Gastrocnemius medialis (tissue), 4 donors: ENCODE measurements around the gene PTX4. TPM values are rescaled to one million over a fixed set of nuclear protein-coding genes. Genes with fewer than 3 reads are reported as not detected.

ENCODE experiments used
- ATAC-seq, 2 donors: fragments of 150-250 bp; one replicate each; pipeline ENCODE4 v1.9.1; 2016
- DNase-seq, 2 donors: peaks; one replicate each; pipeline ENCODE4 v3.0.0-alpha.2; 2019
- H3K27ac ChIP-seq, 4 donors: fragments of 200-600 bp; sonication (generic); 1 replicate in 1 of 4; 2 replicates in 3 of 4; pipeline ENCODE4 v1.5.1; 2016 to 2018; ENCODE audit warnings: mild to moderate bottlenecking in 2 of 4, moderate library complexity in 1 of 4
- H3K27me3 ChIP-seq, 3 donors: fragments of 200-600 bp; sonication (generic) in 2 of 3; 1 replicate in 1 of 3; 2 replicates in 2 of 3; pipeline versions ENCODE4 v1.5.1 to v1.6.0; 2016 to 2019; ENCODE audit warnings: mild to moderate bottlenecking in 1 of 3, moderate library complexity in 1 of 3
- H3K36me3 ChIP-seq, 2 donors: fragments of 200-600 bp; sonication (generic) in 1 of 2; one replicate each; pipeline ENCODE4 v1.5.1; 2017 to 2018
- H3K4me1 ChIP-seq, 2 donors: fragments of 200-600 bp; sonication (generic) in 1 of 2; one replicate each; pipeline ENCODE4 v1.5.1; 2016 to 2017; ENCODE audit warnings: mild to moderate bottlenecking in 2 of 2
- H3K4me3 ChIP-seq, 4 donors: fragments of 200-600 bp; sonication (generic) in 3 of 4; 1 replicate in 1 of 4; 2 replicates in 3 of 4; pipeline ENCODE4 v1.5.1; 2016 to 2019; ENCODE audit warnings: mild to moderate bottlenecking in 2 of 4
- H3K9me3 ChIP-seq, 3 donors: fragments of 200-600 bp; sonication (generic) in 2 of 3; 1 replicate in 1 of 3; 2 replicates in 2 of 3; pipeline ENCODE4 v1.5.1; 2016 to 2019
- CTCF ChIP-seq, 5 experiments: fragments of 450-650 bp in 3 of 5; fragments of 200-600 bp in 2 of 5; sonication (generic) in 2 of 5; IDR thresholded peaks in 4 of 5; conservative IDR thresholded peaks in 1 of 5; 1 replicate in 4 of 5; 2 replicates in 1 of 5; pipeline ENCODE4 v1.5.1; 2016 to 2019; ENCODE audit warnings: antibody characterized with exemption in 5 of 5, mild to moderate bottlenecking in 3 of 5, moderate library complexity in 3 of 5
- POLR2A ChIP-seq, 2 donors: fragments of 450-650 bp; IDR thresholded peaks; one replicate each; pipeline ENCODE4 v1.6.1; 2017; ENCODE audit warnings: antibody characterized with exemption in 2 of 2, mild to moderate bottlenecking in 2 of 2, moderate library complexity in 2 of 2
- in situ Hi-C, 4 donors: fragments of 200-750 bp; cut with MboI; loops; one replicate each; pipeline versions ENCODE4 v1.15.0 to v1.8.0; 2017; ENCODE audit warnings: low sequenced_read_pairs in 4 of 4
- intact Hi-C: fragments of 100-400 bp; cut with DNase I; formaldehyde crosslinking; loops from one replicate; pipeline ENCODE4 v1.15.1; 2023; ENCODE audit warnings: low total_unique reads
- total RNA-seq, 4 donors: library from RNA; depleted of rRNA; stranded (reverse); fragments of >200 nt; gene quantifications; one replicate each; pipeline versions ENCODE4 v1.1.0 to v1.2.3, GENCODE V29; 2016

PTX4 gene
- total RNA-seq, 4 donors from 2014 or later, result 0.41 TPM; not detected in 3

DNA sequence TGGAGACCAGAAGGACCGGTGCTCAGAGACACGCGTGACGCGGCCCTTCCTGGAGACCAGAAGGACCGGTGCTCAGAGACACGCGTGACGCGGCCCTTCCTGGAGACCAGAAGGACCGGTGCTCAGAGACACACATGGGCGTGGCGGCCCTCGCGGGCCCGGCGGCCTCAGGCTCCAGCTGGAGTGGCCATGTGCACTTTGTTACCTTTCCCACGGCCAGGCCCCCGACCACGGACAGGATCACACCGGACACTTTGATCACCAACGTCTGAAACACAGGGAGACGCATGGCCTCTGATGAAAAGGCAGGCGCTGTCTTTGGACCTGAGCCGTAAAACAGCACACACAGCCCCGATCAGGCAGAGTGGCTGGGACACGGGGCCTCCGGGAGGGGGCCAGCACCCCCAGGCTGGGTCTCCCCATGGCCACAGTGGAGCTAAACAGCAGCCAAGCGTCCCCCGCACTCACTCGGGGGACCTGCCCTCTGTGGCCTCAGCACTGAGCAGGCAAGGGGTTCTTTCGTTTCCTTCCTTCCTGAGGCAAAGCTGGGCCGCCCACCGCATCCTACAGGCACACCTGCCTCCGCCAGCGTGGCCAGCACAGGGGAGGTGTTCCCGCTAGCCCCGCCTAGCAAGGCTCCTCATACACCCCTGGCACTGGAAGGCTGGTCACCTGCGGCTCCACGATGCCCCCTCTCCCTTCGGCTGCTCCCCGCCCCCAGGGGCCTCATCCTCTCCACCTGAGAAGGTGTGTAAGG lies 31.1 kb downstream of the PTX4 start:
- intact Hi-C loops (no loop called here), in situ Hi-C loops (no loop called here)
- peaks cover 0 to 70% of the 10 kb centered on the region in 2 donors for H3K36me3 ChIP-seq
- no peak overlapping the region for H3K4me3 ChIP-seq
- no peaks in the 10 kb centered on the region for H3K27me3 ChIP-seq
- DNase-seq (no peak), ATAC-seq (no peak)
- TF ChIP-seq CTCF (IDR thresholded peaks at IDR 0.05 in 4 of 5, conservative IDR thresholded peaks at IDR 0.05 in 1 of 5) (no peak), POLR2A (IDR thresholded peaks at IDR 0.05) (no peak)
- H3K27ac ChIP-seq, result no peak overlapping the region
- H3K9me3 ChIP-seq, result no peaks in the 10 kb centered on the region
- no peaks in the 10 kb centered on the region for H3K4me1 ChIP-seq

- Histone ChIP-seq H3K36me3 (peaks cover 0 to 77% of the 10 kb centered on the region in 2 donors), H3K9me3 (no peaks in the 10 kb centered on the region), H3K4me3 (no peak overlapping the region), H3K27me3 (no peaks in the 10 kb centered on the region), H3K4me1 (no peaks in the 10 kb centered on the region), H3K27ac (no peak overlapping the region)
- in situ Hi-C loops, result no loop called here
- DNase-seq, result no peak
- TF ChIP-seq POLR2A (IDR thresholded peaks at IDR 0.05) (no peak), CTCF (IDR thresholded peaks at IDR 0.05 in 4 of 5, conservative IDR thresholded peaks at IDR 0.05 in 1 of 5) (no peak)
- no peak for ATAC-seq
- intact Hi-C loops, result no loop called here
Measured at GRCh38 chr16:1456951-1457350, 31.8 kb downstream of the PTX4 start.

- no peaks in the 10 kb centered on the region for H3K4me1 ChIP-seq
- in situ Hi-C loops (no loop called here), intact Hi-C loops (no loop called here)
- H3K9me3 ChIP-seq, result no peaks in the 10 kb centered on the region
- H3K4me3 ChIP-seq, result no peak overlapping the region
- no peak for ATAC-seq
- no peak for TF ChIP-seq POLR2A (IDR thresholded peaks at IDR 0.05)
- TF ChIP-seq CTCF (IDR thresholded peaks at IDR 0.05 in 4 of 5, conservative IDR thresholded peaks at IDR 0.05 in 1 of 5), result no peak
- H3K27me3 ChIP-seq, result no peaks in the 10 kb centered on the region
- no peak overlapping the region for H3K27ac ChIP-seq
- H3K36me3 ChIP-seq, result peaks cover 0 to 79% of the 10 kb centered on the region in 2 donors
- DNase-seq, result no peak
Measured at GRCh38 chr16:1455190-1456171, 33.3 kb downstream of the PTX4 start.

GRCh38 chr16:1454561-1454960 lies 34.2 kb downstream of the PTX4 start:
- in situ Hi-C loops (no loop called here), intact Hi-C loops (no loop called here)
- H3K4me1 ChIP-seq, result no peaks in the 10 kb centered on the region
- TF ChIP-seq CTCF (IDR thresholded peaks at IDR 0.05 in 4 of 5, conservative IDR thresholded peaks at IDR 0.05 in 1 of 5) (no peak), POLR2A (IDR thresholded peaks at IDR 0.05) (no peak)
- H3K9me3 ChIP-seq, result no peaks in the 10 kb centered on the region
- H3K27ac ChIP-seq, result no peak overlapping the region
- no peak overlapping the region for H3K4me3 ChIP-seq
- no peak for ATAC-seq
- H3K36me3 ChIP-seq, result peaks cover 0 to 82% of the 10 kb centered on the region in 2 donors
- no peaks in the 10 kb centered on the region for H3K27me3 ChIP-seq
- DNase-seq, result no peak
